IPS DF 6.9 (cell line): ENCODE measurements around the gene CACNA2D4.

Experiments used
- DNase-seq: peaks from one replicate; pipeline ENCODE4 v3.0.0-alpha.2; 2013; ENCODE audit warnings: low read depth, low spot score
- H3K27ac ChIP-seq: one replicate; pipeline ENCODE4 v1.5.1; 2013; ENCODE audit warnings: low read length, control low read depth
- H3K27me3 ChIP-seq: 2 replicates; pipeline ENCODE4 v1.6.1; 2013; ENCODE audit warnings: mild to moderate bottlenecking, low read length; ENCODE audit not compliant: control insufficient read depth, insufficient read depth
- H3K36me3 ChIP-seq: 2 replicates; pipeline ENCODE4 v1.6.1; 2013; ENCODE audit warnings: low read length; ENCODE audit not compliant: control insufficient read depth, insufficient read depth
- H3K4me1 ChIP-seq: 2 replicates; pipeline ENCODE4 v1.6.1; 2013; ENCODE audit warnings: low read length; ENCODE audit not compliant: control insufficient read depth, insufficient read depth
- H3K4me3 ChIP-seq: 2 replicates; pipeline ENCODE4 v1.5.1; 2013; ENCODE audit warnings: mild to moderate bottlenecking, low read length
- H3K9me3 ChIP-seq: 2 replicates; pipeline ENCODE4 v1.6.1; 2013; ENCODE audit warnings: low read length, inconsistent platforms; ENCODE audit not compliant: control insufficient read depth, insufficient read depth
- WGBS: extraction: QIAGEN DNeasy Blood & Tissue Kit; methylation state at CpG from one replicate; pipeline ENCODE4 v1.1.7; 2013; ENCODE audit warnings: mixed read lengths, missing lambda C conversion rate; ENCODE audit not compliant: insufficient read length, insufficient coverage; 5-methylcytosine and 5-hydroxymethylcytosine counted together

The CACNA2D4 gene

GRCh38 chr12:1885082-1885596 lies 33.3 kb downstream of the CACNA2D4 start:
- DNase-seq, result no peak
- H3K36me3 ChIP-seq, result no peaks in the 10 kb centered on the region
- H3K4me1 ChIP-seq, result no peaks in the 10 kb centered on the region; the same call in 1 of the 2 replicates
- no peaks in the 10 kb centered on the region for H3K9me3 ChIP-seq
- no CpG with 5 or more reads among the region's 5 CpGs for WGBS
- no peaks in the 10 kb centered on the region for H3K27me3 ChIP-seq
- no peak overlapping the region for H3K27ac ChIP-seq
- H3K4me3 ChIP-seq, result no peak overlapping the region

GRCh38 chr12:1884651-1885050 lies 33.8 kb downstream of the CACNA2D4 start:
- H3K4me3 ChIP-seq, result no peak overlapping the region
- no peak for DNase-seq
- no peaks in the 10 kb centered on the region; the same call in 1 of the 2 replicates for H3K4me1 ChIP-seq
- no CpG with 5 or more reads among the region's 9 CpGs for WGBS
- no peaks in the 10 kb centered on the region for H3K9me3 ChIP-seq
- no peak overlapping the region for H3K27ac ChIP-seq
- no peaks in the 10 kb centered on the region for H3K36me3 ChIP-seq
- no peaks in the 10 kb centered on the region for H3K27me3 ChIP-seq

- no CpG with 5 or more reads among the region's 8 CpGs for WGBS
- H3K9me3 ChIP-seq, result no peaks in the 10 kb centered on the region
- H3K27ac ChIP-seq, result no peak overlapping the region
- H3K36me3 ChIP-seq, result no peaks in the 10 kb centered on the region
- no peaks in the 10 kb centered on the region; the same call in 1 of the 2 replicates for H3K4me1 ChIP-seq
- no peak overlapping the region for H3K4me3 ChIP-seq
- no peaks in the 10 kb centered on the region for H3K27me3 ChIP-seq
- DNase-seq, result no peak
These were observed 34.9 kb downstream of the CACNA2D4 start for GRCh38 chr12:1883513-1883912.

GRCh38 chr12:1882850-1883470 lies 35.5 kb downstream of the CACNA2D4 start:
- Histone ChIP-seq H3K27me3 (no peaks in the 10 kb centered on the region), H3K9me3 (no peaks in the 10 kb centered on the region), H3K4me1 (no peaks in the 10 kb centered on the region; the same call in 1 of the 2 replicates), H3K27ac (no peak overlapping the region), H3K36me3 (no peaks in the 10 kb centered on the region), H3K4me3 (no peak overlapping the region; the same call in 1 of the 2 replicates)
- no peak for DNase-seq
- WGBS, result no CpG with 5 or more reads among the region's 19 CpGs

GRCh38 chr12:1882405-1882804 lies 36.0 kb downstream of the CACNA2D4 start:
- Histone ChIP-seq H3K4me3 (no peak overlapping the region), H3K9me3 (no peaks in the 10 kb centered on the region), H3K27ac (no peak overlapping the region), H3K27me3 (no peaks in the 10 kb centered on the region), H3K4me1 (no peaks in the 10 kb centered on the region; the same call in 1 of the 2 replicates), H3K36me3 (no peaks in the 10 kb centered on the region)
- DNase-seq, result no peak
- WGBS, result no CpG with 5 or more reads among the region's 8 CpGs

GRCh38 chr12:1881936-1882335 lies 36.5 kb downstream of the CACNA2D4 start:
- H3K36me3 ChIP-seq, result no peaks in the 10 kb centered on the region
- no peaks in the 10 kb centered on the region; the same call in 1 of the 2 replicates for H3K4me1 ChIP-seq
- no peaks in the 10 kb centered on the region for H3K27me3 ChIP-seq
- no peak for DNase-seq
- no peak overlapping the region for H3K4me3 ChIP-seq
- no peaks in the 10 kb centered on the region for H3K9me3 ChIP-seq
- H3K27ac ChIP-seq, result no peak overlapping the region
- no CpG with 5 or more reads among the region's 3 CpGs for WGBS

- H3K27ac ChIP-seq, result no peak overlapping the region
- H3K4me3 ChIP-seq, result no peak overlapping the region
- DNase-seq, result no peak
- H3K4me1 ChIP-seq, result no peaks in the 10 kb centered on the region
- H3K36me3 ChIP-seq, result no peaks in the 10 kb centered on the region
- no CpG with 5 or more reads among the region's 8 CpGs for WGBS
- H3K9me3 ChIP-seq, result no peaks in the 10 kb centered on the region
- no peaks in the 10 kb centered on the region for H3K27me3 ChIP-seq
These were observed 37.2 kb downstream of the CACNA2D4 start for GRCh38 chr12:1881301-1881700.

GRCh38 chr12:1880876-1881275 lies 37.6 kb downstream of the CACNA2D4 start:
- Histone ChIP-seq H3K9me3 (no peaks in the 10 kb centered on the region), H3K27me3 (no peaks in the 10 kb centered on the region), H3K36me3 (no peaks in the 10 kb centered on the region), H3K4me1 (no peaks in the 10 kb centered on the region), H3K27ac (no peak overlapping the region), H3K4me3 (no peak overlapping the region)
- no peak for DNase-seq
- no CpG with 5 or more reads among the region's 7 CpGs for WGBS

GRCh38 chr12:1880153-1880845 lies 38.2 kb downstream of the CACNA2D4 start:
- WGBS, result no CpG with 5 or more reads among the region's 18 CpGs
- no peak for DNase-seq
- no peak overlapping the region for H3K27ac ChIP-seq
- H3K4me3 ChIP-seq, result no peak overlapping the region
- no peaks in the 10 kb centered on the region for H3K36me3 ChIP-seq
- H3K9me3 ChIP-seq, result no peaks in the 10 kb centered on the region
- H3K27me3 ChIP-seq, result no peaks in the 10 kb centered on the region
- H3K4me1 ChIP-seq, result no peaks in the 10 kb centered on the region

GRCh38 chr12:1879633-1880032 lies 38.8 kb downstream of the CACNA2D4 start:
- no peaks in the 10 kb centered on the region for H3K4me1 ChIP-seq
- no peak overlapping the region for H3K4me3 ChIP-seq
- no peak for DNase-seq
- WGBS, result no CpG with 5 or more reads among the region's 10 CpGs
- no peak overlapping the region for H3K27ac ChIP-seq
- no peaks in the 10 kb centered on the region for H3K9me3 ChIP-seq
- no peaks in the 10 kb centered on the region for H3K27me3 ChIP-seq
- no peaks in the 10 kb centered on the region for H3K36me3 ChIP-seq
